Measurements from ENCODE around the gene TMCO6. TPM values are rescaled to one million over a fixed set of nuclear protein-coding genes. Genes with fewer than 3 reads are reported as not detected.

TMCO6 gene
- total and polyA plus RNA-seq, 2 of the 8 experiments (the other 6 are each of a cell fraction or from before 2014, with no cell fraction given), result 29.0 to 40.9 TPM

- H4K91ac ChIP-seq (replicated peaks; ENCODE audit: insufficient read length, low read length), result no peak overlapping the region
- CTCF ChIA-PET (ENCODE audit: partially characterized antibody), result interaction anchor here (0.6 kb wide), 1 partner anchor 12 kb away, joined by 3 read pairs; no protein-coding TSS in a partner anchor
- no peak overlapping the region for H3K23ac ChIP-seq (ENCODE audit: insufficient read length)
- no peak overlapping the region for H2BK20ac ChIP-seq (ENCODE audit: low read length)
- H3K56ac ChIP-seq (replicated peaks; ENCODE audit: insufficient read length, low read depth, low read length), result no peak overlapping the region
- FAIRE-seq, result no peak
- no peaks in the 10 kb centered on the region for H3K27me3 ChIP-seq (replicated peaks in 1 of 4; ENCODE audit: control insufficient read depth in 3 of 4, extremely low read depth in 1 of 4, insufficient read depth in 3 of 4, low read length in 3 of 4)
- H3K4me3 ChIP-seq (ENCODE audit: extremely low read depth in 1 of 4, insufficient read depth in 2 of 4, low read depth in 3 of 4, low read length in 4 of 4), result no peak overlapping the region
- no peak overlapping the region for H2AK5ac ChIP-seq (ENCODE audit: low read depth, low read length)
- H4K5ac ChIP-seq (ENCODE audit: insufficient read length, low read depth, low read length), result no peak overlapping the region
- no peak overlapping the region for H3K27ac ChIP-seq (ENCODE audit: low read depth, low read length)
- TF ChIP-seq SIX5 (IDR thresholded peaks at IDR 0.05; ENCODE audit: low read depth, low read length) (no peak), HDAC2 (IDR thresholded peaks at IDR 0.05; ENCODE audit: borderline replicate concordance in 1 of 2, low read depth in 2 of 2, low read length in 2 of 2) (no peak), E2F6 (IDR thresholded peaks at IDR 0.05) (no peak)
- H2BK5ac ChIP-seq (ENCODE audit: low read depth, low read length), result no peak overlapping the region
- no peaks in the 10 kb centered on the region for H4K20me1 ChIP-seq (replicated peaks in 1 of 2; ENCODE audit: control insufficient read depth in 1 of 2, insufficient read depth in 2 of 2, low read length in 2 of 2)
- H3K14ac ChIP-seq (ENCODE audit: insufficient read length), result no peak overlapping the region
- no peaks in the 10 kb centered on the region for H3K79me1 ChIP-seq (ENCODE audit: low read depth, low read length)
- no peak overlapping the region for H2BK120ac ChIP-seq (replicated peaks; ENCODE audit: low read depth, low read length)
- no peak overlapping the region for H3K4me2 ChIP-seq (ENCODE audit: insufficient read depth in 1 of 2, low read depth in 2 of 2, low read length in 2 of 2)
- no peak for DNase-seq (ENCODE audit: low read depth in 1 of 2, low spot score in 2 of 2)
- peaks cover 2 to 8% of the 10 kb centered on the region in 2 experiments; a peak in 1 of 4 replicates for H3K9me3 ChIP-seq (ENCODE audit: insufficient read depth in 2 of 2, low read depth in 1 of 2, low read length in 1 of 2)
- H3K18ac ChIP-seq (ENCODE audit: extremely low read depth, low read length), result no peak overlapping the region
- POLR2A ChIA-PET (ENCODE audit: partially characterized antibody), result no interaction called here
- H4K8ac ChIP-seq (ENCODE audit: extremely low read depth, insufficient read depth, low read length), result no peak overlapping the region
- no peaks in the 10 kb centered on the region for H3K4me1 ChIP-seq (replicated peaks in 1 of 4; ENCODE audit: control insufficient read depth in 3 of 4, insufficient read depth in 4 of 4, low read length in 3 of 4)
- 94% methylated on average over 3 of the region's 3 CpGs; no CpG with 5 or more reads in 1 of the 2 experiments for WGBS, 2 experiments (ENCODE audit: extremely low coverage in 1 of 2, insufficient coverage in 1 of 2, insufficient read length in 1 of 2, insufficient replicate concordance in 2 of 2, low coverage in 1 of 2, low lambda C conversion rate in 2 of 2, missing lambda C conversion rate in 1 of 2)
- H3K4ac ChIP-seq (replicated peaks; ENCODE audit: insufficient read length, low read depth, low read length), result no peak overlapping the region
- H3K79me2 ChIP-seq (ENCODE audit: control insufficient read depth in 1 of 2, insufficient read depth in 2 of 2, low read length in 2 of 2), result no peaks in the 10 kb centered on the region
- no peaks in the 10 kb centered on the region for H3K23me2 ChIP-seq (ENCODE audit: low read depth, low read length)
- no peak overlapping the region for H2AFZ ChIP-seq (ENCODE audit: low read length)
- H2BK12ac ChIP-seq (ENCODE audit: low read depth, low read length), result no peak overlapping the region
- no peaks in the 10 kb centered on the region for H3K36me3 ChIP-seq (ENCODE audit: control insufficient read depth in 2 of 4, insufficient read depth in 4 of 4, low read length in 3 of 4)
- H2BK15ac ChIP-seq (ENCODE audit: low read length), result no peak overlapping the region
- no peak overlapping the region for H3K9ac ChIP-seq (replicated peaks in 1 of 4; ENCODE audit: extremely low read depth in 1 of 4, low read depth in 3 of 4, low read length in 3 of 4)
Measured at GRCh38 chr5:140605879-140606278, 33.4 kb upstream of the TMCO6 start.

Data from H1 (cell line).